Stimulated activated CD4-positive, alpha-beta T cell treated with anti-CD3 and anti-CD28 coated beads, Interleukin-4, amount 100 ng/mL, for 1 hour (primary cell): ENCODE data around the gene FAM221B.

Experiments
- DNase-seq: peaks from one replicate; pipeline ENCODE4 v3.0.0-alpha.2; 2020

Gene FAM221B

GRCh38 chr9:35828716-35829083 is at the start of gene FAM221B:
Gene FAM221B, minus strand, starts transcription at chr9:35828732. Its CDS starts 2,571 bp downstream, at chr9:35826161.
- DNase-seq, result peak; percentile 24

GRCh38 chr9:35872505-35872904 is 44.0 kb upstream of the FAM221B start:
- no peak for DNase-seq

- DNase-seq, result no peak
These were observed 43.0 kb upstream of the FAM221B start for GRCh38 chr9:35871545-35871944.

GRCh38 chr9:35870351-35870923 is 41.9 kb upstream of the FAM221B start, which contains the start of gene OR13J1:
Gene OR13J1, minus strand, starts transcription at chr9:35870401. Its CDS starts 0 bp downstream, at chr9:35870401.
- no peak for DNase-seq

GRCh38 chr9:35869621-35870216 is 41.2 kb upstream of the FAM221B start:
- no peak for DNase-seq

GRCh38 chr9:35868933-35869332 is 40.4 kb upstream of the FAM221B start:
- no peak for DNase-seq

GRCh38 chr9:35867538-35867937 is 39.0 kb upstream of the FAM221B start:
- DNase-seq, result no peak

GRCh38 chr9:35864695-35865255 is 36.2 kb upstream of the FAM221B start:
- no peak for DNase-seq

- DNase-seq, result no peak
These were observed 35.1 kb upstream of the FAM221B start for GRCh38 chr9:35863583-35863982.

GRCh38 chr9:35862328-35862727 is 33.8 kb upstream of the FAM221B start:
- no peak for DNase-seq

GRCh38 chr9:35861161-35861897 is 32.8 kb upstream of the FAM221B start:
- no peak for DNase-seq

- no peak for DNase-seq
These were observed 31.4 kb upstream of the FAM221B start for GRCh38 chr9:35859990-35860339.

GRCh38 chr9:35859310-35859989 is 30.9 kb upstream of the FAM221B start:
- no peak for DNase-seq

- no peak for DNase-seq
These were observed 29.9 kb upstream of the FAM221B start for GRCh38 chr9:35858458-35858857.

GRCh38 chr9:35856882-35857281 is 28.4 kb upstream of the FAM221B start:
- DNase-seq, result no peak

- DNase-seq, result no peak
These were observed 27.7 kb upstream of the FAM221B start for GRCh38 chr9:35856206-35856605.

- no peak for DNase-seq
These were observed 25.7 kb upstream of the FAM221B start for GRCh38 chr9:35854091-35854762.

GRCh38 chr9:35852876-35853865 is 24.6 kb upstream of the FAM221B start:
- no peak for DNase-seq

- DNase-seq, result no peak
These were observed 23.8 kb upstream of the FAM221B start for GRCh38 chr9:35852267-35852815.

GRCh38 chr9:35847792-35848572 is 19.4 kb upstream of the FAM221B start:
- no peak for DNase-seq
